HG02885 (cell line): Measurements from ENCODE around the gene IRAK2.

Experiments
- ATAC-seq: cut with Tn5 transposase; IDR thresholded peaks from one replicate; pipeline ENCODE4 v1.9.1; 2021; ENCODE audit warnings: mild to moderate bottlenecking; ENCODE audit not compliant: unreplicated experiment, poor library complexity

The IRAK2 gene

DNA sequence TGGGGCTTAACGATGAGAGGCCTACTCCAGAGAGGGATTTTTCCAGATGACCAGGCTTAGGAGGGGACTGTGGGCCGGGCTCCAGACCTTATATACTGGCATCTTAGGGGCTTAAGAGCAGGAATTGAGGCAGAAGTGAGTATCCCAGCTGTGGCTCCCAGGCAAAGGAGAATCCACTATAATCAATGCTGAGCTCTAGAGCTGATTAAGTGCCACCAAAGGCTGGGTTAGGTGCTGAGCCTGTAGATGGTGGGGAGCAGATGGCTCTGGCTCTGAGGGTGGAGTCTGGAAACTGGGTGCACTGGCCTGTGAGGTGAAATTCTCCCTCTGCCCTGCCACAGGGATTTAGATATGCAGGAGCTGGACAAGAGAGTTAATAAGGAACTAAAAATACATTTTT lies 23.2 kb downstream of the IRAK2 start:
- ATAC-seq = no peak

DNA sequence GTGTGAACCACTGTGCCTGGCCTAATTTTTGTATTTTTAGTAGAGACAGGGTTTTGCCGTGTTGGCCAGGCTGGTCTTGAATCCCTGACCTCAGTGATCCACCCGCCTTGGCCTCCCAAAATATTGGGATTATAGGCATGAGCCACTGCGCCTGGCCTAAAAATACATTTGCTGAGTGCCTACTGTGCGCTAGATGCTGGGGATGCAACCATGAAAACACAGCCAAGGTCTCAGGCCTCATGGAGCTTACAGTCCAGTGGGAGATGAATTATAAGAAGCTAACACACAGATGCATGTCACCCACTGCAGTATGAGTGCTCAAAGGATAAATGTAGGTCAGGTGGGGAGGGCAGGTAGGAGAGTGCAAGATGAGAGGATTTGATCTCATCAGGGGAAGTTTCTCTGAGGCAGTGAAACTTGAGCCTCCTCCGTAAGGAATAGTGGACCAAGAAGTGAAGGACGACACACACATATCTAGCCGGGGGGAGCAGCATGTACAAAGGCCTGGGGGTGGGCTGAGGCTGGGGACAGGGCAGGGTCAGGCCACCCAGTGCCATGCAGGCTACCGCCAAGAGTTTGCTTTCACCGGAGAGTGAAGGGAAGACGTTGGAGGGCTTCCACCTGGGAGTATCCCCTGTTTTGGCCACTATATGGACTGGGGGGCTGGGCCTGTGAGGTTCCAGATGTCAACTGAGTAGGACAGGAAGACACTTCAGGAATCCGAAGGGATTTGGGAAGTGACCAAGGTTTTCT lies 24.3 kb downstream of the IRAK2 start:
- no peak for ATAC-seq

GRCh38 chr3:10189557-10190354 lies 25.0 kb downstream of the IRAK2 start:
- ATAC-seq = no peak

DNA sequence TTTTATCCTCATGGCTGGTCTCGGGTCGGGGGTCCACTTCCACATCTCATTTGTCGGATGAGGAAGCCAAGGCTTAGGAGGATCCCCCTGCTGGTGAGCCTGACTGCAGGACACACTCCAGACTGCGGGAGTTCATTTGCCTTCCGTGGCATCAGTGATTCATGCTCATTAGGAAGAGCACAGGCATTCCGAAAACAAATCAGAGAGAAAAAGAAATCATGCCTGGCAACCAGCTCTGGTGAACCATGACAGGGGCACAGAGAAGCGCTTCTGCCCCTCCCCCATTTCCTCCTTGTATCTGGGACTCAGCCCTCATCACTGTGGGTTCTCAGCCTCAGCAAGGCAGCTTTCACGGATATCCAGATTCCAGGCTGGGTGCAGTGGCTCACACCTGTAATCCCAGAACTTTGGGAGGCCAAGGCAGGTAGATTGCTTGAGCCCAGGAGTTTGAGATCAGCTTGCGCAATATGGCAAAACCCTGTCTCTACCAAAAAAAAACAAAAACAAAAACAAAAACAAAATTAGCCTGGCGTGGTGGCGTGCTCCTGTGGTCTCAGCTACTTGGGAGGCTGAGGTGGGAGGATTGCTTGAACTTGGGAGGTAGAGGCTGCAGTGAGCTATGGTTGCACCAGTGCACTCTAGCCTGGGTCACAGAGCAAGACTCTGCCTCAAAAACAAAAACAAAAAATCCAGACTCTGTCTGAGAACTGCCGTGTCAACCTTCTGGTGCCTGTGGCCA lies 28.4 kb downstream of the IRAK2 start:
- ATAC-seq = no peak

DNA sequence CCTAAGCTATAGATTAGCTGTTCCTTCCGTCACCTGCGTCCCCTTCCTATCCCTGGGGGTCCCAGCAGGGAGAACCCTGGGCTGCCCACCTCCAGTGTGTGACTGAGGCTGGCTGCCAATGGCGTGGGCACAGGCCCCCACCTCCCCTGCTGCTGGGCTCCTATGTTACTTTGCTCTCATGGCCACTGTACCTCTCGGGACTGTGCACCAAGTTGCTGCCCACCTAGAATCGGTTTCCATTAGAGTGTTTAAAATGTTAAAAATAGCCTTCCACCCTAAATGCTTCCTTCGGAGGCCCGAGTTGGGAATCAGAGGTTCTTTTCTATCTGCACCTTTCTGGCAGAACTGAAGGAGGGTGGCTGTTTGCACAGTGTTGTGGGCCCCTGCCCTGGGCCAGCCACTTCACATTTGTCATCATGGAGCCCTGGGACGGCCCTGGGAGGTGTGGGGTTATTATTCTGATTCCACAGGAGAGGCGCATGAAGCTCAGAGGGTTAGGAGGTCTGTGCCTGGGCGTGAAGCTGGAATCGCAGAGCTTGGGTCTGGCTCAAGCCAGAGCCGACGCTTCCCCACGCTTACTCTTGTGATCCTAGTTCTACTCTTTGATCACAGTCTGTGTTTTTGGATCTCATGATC lies 29.1 kb downstream of the IRAK2 start:
- ATAC-seq = no peak

DNA sequence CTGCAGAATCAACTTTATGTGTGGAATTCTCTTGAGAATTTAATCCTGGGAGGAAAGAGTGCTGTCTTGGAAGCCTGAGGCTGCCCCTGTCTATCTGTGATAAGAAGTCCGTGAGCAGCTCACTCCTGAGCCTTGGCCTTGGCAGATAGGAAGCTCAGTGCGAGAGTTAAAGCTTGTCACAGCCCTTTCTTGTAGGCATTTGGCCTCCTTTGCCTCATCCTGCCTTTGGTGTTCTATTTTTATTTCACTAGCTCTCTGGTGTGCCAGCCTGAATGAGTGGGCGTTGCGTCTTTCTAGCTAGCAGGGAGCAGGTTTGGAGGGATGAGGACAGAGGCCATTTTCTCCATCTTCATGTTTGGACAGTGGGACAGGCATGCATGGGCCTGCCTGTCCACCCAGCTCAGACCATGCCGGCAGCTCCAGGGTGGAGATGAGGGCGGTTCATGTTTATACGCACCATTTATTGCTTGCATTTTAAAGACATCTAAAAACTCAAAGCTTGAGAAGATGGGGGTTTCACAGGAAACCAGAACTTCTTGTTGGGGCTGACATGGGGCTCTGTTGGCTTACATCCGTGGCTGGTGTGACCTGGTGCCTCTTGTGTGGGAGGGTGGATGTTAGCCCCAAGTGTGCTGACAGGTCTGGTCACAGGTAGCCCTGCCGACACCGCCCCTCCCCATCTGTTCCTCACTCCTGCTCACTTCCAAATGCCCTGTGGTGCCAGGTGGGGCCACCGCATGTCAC lies 29.8 kb downstream of the IRAK2 start:
- ATAC-seq = peak; percentile 35

DNA sequence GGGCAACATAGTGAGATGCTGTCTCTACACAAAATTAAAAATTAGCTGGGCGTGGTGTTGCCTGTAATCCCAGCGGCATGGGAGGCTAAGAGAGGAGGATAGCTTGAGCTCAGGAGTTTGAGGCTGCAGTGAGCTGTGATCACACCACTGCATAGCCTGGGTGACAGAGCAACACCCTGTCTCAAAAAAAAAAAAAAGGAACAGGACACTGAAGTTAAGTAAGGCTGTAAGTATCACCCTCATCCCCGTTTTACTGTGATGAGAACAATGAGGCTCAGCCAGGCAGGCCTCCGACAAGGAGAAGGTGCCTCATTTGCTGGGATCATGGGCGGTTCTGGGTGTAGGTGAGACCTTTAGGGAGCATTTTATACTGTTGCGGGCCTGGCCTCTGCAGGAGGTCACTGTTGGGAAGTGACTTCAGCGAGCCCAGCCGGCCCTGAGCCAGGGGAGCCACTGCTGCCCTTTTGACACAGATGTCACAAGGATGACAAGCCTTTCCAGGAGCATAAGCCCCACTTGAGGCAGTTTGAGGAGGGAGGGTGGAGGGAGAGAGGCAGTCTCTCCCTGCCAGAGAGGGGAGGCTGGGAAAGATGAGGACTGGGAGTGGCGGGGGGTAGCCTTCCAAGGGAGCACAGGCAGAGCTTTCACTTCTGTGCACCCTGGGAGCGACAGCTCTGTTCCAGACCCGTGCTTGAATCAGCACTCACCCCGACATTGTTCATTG lies 30.8 kb downstream of the IRAK2 start:
- ATAC-seq = no peak

GRCh38 chr3:10196389-10197052 lies 31.8 kb downstream of the IRAK2 start:
- no peak for ATAC-seq

GRCh38 chr3:10198226-10198625 lies 33.5 kb downstream of the IRAK2 start:
- no peak for ATAC-seq

GRCh38 chr3:10198761-10199649 lies 34.3 kb downstream of the IRAK2 start:
- peak; percentile 79 for ATAC-seq

DNA sequence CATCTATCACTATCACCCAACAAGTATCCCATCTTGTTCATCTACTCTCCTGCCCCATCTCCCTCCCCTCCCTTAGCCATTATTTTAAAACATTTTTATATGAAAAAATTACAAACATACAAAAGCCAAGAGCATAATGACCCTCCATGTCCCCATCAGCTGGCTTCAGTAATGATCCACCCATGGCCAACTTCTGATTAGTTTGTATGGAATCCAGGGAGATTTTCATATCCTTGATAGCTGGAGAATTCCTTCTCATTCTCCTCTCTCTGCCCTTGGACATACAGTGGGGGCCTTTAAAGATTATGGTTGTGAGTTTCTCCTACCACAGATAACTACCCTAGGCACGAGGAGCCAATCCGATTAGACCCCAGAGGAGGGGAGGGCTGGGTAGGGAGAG lies 40.2 kb downstream of the IRAK2 start:
- ATAC-seq = no peak

DNA sequence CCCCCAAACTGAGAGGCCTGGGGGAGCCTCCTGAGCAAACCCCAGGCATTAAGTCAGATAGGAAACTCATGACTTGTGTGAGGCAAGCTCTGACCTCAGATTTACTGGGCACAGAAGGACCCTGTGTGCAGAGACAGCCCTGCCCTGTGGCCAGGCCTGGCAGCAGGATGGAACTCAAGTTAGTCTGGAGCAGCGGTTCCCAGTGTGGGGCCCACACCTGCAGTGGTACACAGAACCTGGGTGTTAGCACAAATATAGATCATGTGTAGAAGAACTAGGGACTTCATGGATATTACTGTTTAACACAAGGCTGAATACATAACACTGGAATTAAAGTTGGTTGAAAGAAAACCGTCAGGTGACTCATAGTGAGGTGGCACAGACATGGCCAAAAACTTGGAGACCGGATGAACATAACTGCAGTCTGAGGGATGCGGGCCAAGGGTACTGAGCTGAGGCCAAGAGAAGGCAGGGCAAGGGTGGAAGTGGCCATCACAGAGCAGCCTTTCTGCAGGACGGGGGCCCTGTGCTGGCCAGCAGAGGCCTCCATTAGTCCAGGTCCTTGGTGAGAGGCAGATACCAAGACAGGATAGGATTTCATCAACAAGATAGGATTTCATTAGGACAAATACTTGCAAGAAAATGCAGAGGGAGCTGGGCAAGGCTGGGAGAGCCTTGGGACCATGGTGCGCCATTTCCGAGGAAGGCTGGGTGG lies 40.9 kb downstream of the IRAK2 start:
- ATAC-seq = no peak

DNA sequence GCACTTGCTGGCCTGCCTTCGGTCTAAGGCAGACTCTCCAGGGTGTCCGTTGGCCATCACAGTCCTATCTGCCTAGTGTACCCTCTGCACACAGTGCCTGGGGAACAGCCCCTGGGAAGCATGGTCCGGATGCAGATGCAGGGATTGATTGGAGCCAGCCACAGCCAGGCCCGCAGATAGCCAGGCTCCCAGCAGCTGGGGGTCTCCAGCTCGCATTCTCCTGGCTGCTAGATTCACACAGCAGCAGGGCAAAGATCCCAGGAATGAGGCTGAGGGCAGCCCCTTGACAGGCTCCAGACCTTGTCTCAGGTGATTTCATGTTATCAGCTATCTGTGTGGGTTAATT lies 41.4 kb downstream of the IRAK2 start:
- ATAC-seq = no peak

GRCh38 chr3:10213156-10213792 lies 48.6 kb downstream of the IRAK2 start:
- peak; percentile 41 for ATAC-seq

DNA sequence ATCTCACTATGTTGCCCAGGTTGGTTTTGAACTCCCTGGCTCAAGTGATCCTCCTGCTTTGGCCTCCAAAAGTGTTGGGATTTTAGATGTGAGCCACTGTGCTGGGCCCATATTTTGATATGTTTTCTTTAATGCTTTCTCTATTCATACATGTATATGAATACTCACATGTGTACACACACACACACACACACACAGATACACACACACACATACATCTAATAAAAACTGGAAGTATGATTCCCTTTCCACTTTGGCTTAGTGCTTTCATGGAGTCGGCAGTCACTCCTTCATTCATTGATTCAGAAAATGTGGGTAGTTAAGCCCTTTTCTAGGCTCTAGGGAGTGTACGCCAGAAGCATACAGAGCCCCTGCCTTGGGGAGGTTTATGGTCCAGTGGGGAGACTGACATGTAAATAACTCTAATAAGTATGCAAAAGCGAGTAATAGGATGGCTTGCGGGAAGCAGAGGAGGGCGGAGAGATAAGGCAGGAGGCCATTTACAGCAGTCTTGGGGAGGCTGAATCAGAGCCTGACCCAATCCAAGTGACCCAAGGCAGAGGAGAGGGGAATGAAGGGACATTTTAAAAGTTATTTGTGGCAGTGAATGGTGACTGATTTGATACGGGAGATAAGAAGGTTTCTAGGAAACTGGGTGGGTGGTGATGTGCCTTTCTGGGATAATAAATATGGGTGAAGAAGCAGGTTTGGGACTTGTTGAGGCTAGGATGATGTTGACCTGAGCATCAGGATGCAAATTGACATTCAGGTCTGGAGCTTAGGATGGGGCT lies 51.1 kb downstream of the IRAK2 start:
- no peak for ATAC-seq

GRCh38 chr3:10217359-10217758 lies 52.6 kb downstream of the IRAK2 start:
- ATAC-seq = no peak
